Loucy (cell line): Measurements from ENCODE around the gene CENPP.

Experiments
- CTCF ChIP-seq: fragments of 200-600 bp; sonication (generic); conservative IDR thresholded peaks from 2 replicates; pipeline ENCODE4 v1.5.1; 2014; ENCODE audit warnings: mild to moderate bottlenecking, antibody characterized with exemption, low read length
- EZH2phosphoT487 ChIP-seq: fragments of 200-600 bp; IDR thresholded peaks from 2 replicates; pipeline ENCODE4 v1.6.1; 2018; ENCODE audit warnings: antibody characterized with exemption, mild to moderate bottlenecking, moderate library complexity, borderline replicate concordance

GRCh38 chr9:92639124-92639523, 313.4 kb downstream of the CENPP start:
- no peak for TF ChIP-seq CTCF
- no peak for TF ChIP-seq EZH2phosphoT487
